Measurements from ENCODE around the gene ECE1.
"Not testable (repeated sequence)": the region's sequence is repeated elsewhere in the genome, so short reads cannot be mapped to it uniquely, and the experiment has no call there.

The ECE1 gene

GRCh38 chr1:21198929-21199328, 91.3 kb downstream of the ECE1 start:
- DNase-seq, result no peak
- CTCF ChIA-PET, result interaction anchor here (1.0 kb wide), 1 partner anchor 13 kb away, joined by 3 read pairs; no protein-coding TSS in a partner anchor
- no peak overlapping the region for H3K27ac ChIP-seq (ENCODE audit: insufficient read depth in 1 of 2, low read depth in 1 of 2, low read length in 2 of 2, poor library complexity in 1 of 2, severe bottlenecking in 2 of 2)
- peaks cover 0 to 3% (median 1%) of the 10 kb centered on the region in 4 experiments for H3K4me1 ChIP-seq (ENCODE audit: control extremely low read depth in 1 of 4, control insufficient read depth in 4 of 4, insufficient read depth in 4 of 4, low read length in 3 of 4)
- no peaks in the 10 kb centered on the region for H3K27me3 ChIP-seq (replicated peaks in 2 of 5; ENCODE audit: control insufficient read depth in 4 of 5, insufficient read depth in 5 of 5, low read length in 4 of 5)
- no peak overlapping the region for H3K4me3 ChIP-seq (ENCODE audit: control insufficient read depth in 1 of 7, extremely low read depth in 1 of 7, insufficient read depth in 4 of 7, low read depth in 2 of 7, low read length in 6 of 7)
- WGBS (ENCODE audit: insufficient coverage), result 92% methylated on average over 4 of the region's 4 CpGs
- no peaks in the 10 kb centered on the region for H3K36me3 ChIP-seq (ENCODE audit: control insufficient read depth in 4 of 4, insufficient read depth in 4 of 4, low read length in 3 of 4)
- POLR2A ChIA-PET, result no interaction called here
- peaks cover 0 to 2% (median 0%) of the 10 kb centered on the region in 5 experiments for H3K9me3 ChIP-seq (ENCODE audit: control extremely low read depth in 1 of 5, control insufficient read depth in 4 of 5, insufficient read depth in 2 of 5, low read depth in 1 of 5, low read length in 4 of 5)

GRCh38 chr1:21192871-21193270, 97.4 kb downstream of the ECE1 start:
- Histone ChIP-seq H3K27ac (ENCODE audit: insufficient read depth in 1 of 2, low read depth in 1 of 2, low read length in 2 of 2, poor library complexity in 1 of 2, severe bottlenecking in 2 of 2) (no peak overlapping the region), H3K27me3 (replicated peaks in 2 of 5; ENCODE audit: control insufficient read depth in 4 of 5, insufficient read depth in 5 of 5, low read length in 4 of 5) (no peaks in the 10 kb centered on the region), H3K36me3 (ENCODE audit: control insufficient read depth in 4 of 4, insufficient read depth in 4 of 4, low read length in 3 of 4) (no peaks in the 10 kb centered on the region), H3K4me3 (ENCODE audit: control insufficient read depth in 1 of 7, extremely low read depth in 1 of 7, insufficient read depth in 4 of 7, low read depth in 2 of 7, low read length in 6 of 7) (no peak overlapping the region), H3K4me1 (ENCODE audit: control extremely low read depth in 1 of 4, control insufficient read depth in 4 of 4, insufficient read depth in 4 of 4, low read length in 3 of 4) (peaks cover 0 to 3% (median 1%) of the 10 kb centered on the region in 4 experiments), H3K9me3 (ENCODE audit: control extremely low read depth in 1 of 5, control insufficient read depth in 4 of 5, insufficient read depth in 2 of 5, low read depth in 1 of 5, low read length in 4 of 5) (no peaks in the 10 kb centered on the region)
- ChIA-PET CTCF (interaction anchor here (0.8 to 5.4 kb wide), 2 partner anchors 211 to 261 kb away, joined by 3 to 97 read pairs; no protein-coding TSS in a partner anchor), POLR2A (interaction anchor here (0.5 to 0.7 kb wide), 2 partner anchors 74 to 1546 kb away, joined by 3 read pairs; no protein-coding TSS in a partner anchor)
- no peak for DNase-seq
- WGBS (ENCODE audit: insufficient coverage), result 100% methylated on average over 4 of the region's 4 CpGs

GRCh38 chr1:21192284-21192683, 98.0 kb downstream of the ECE1 start:
- Histone ChIP-seq H3K36me3 (ENCODE audit: control insufficient read depth in 4 of 4, insufficient read depth in 4 of 4, low read length in 3 of 4) (no peaks in the 10 kb centered on the region), H3K4me1 (ENCODE audit: control extremely low read depth in 1 of 4, control insufficient read depth in 4 of 4, insufficient read depth in 4 of 4, low read length in 3 of 4) (peaks cover 0 to 3% (median 1%) of the 10 kb centered on the region in 4 experiments), H3K27me3 (replicated peaks in 2 of 5; ENCODE audit: control insufficient read depth in 4 of 5, insufficient read depth in 5 of 5, low read length in 4 of 5) (no peaks in the 10 kb centered on the region), H3K4me3 (ENCODE audit: control insufficient read depth in 1 of 7, extremely low read depth in 1 of 7, insufficient read depth in 4 of 7, low read depth in 2 of 7, low read length in 6 of 7) (no peak overlapping the region), H3K27ac (ENCODE audit: insufficient read depth in 1 of 2, low read depth in 1 of 2, low read length in 2 of 2, poor library complexity in 1 of 2, severe bottlenecking in 2 of 2) (no peak overlapping the region), H3K9me3 (ENCODE audit: control extremely low read depth in 1 of 5, control insufficient read depth in 4 of 5, insufficient read depth in 2 of 5, low read depth in 1 of 5, low read length in 4 of 5) (no peaks in the 10 kb centered on the region)
- no peak for DNase-seq
- WGBS (ENCODE audit: insufficient coverage), result 87% methylated on average over 4 of the region's 5 CpGs
- CTCF ChIA-PET, result interaction anchor here (0.8 to 5.4 kb wide), 2 partner anchors 210 to 260 kb away, joined by 3 to 97 read pairs; no protein-coding TSS in a partner anchor
- POLR2A ChIA-PET, result interaction anchor here (0.7 kb wide), 1 partner anchor 1545 kb away, joined by 3 read pairs; no protein-coding TSS in a partner anchor

GRCh38 chr1:21190771-21191170, 99.5 kb downstream of the ECE1 start:
- H3K27me3 ChIP-seq (replicated peaks in 2 of 5; ENCODE audit: control insufficient read depth in 4 of 5, insufficient read depth in 5 of 5, low read length in 4 of 5); H3K9me3 ChIP-seq (ENCODE audit: control extremely low read depth in 1 of 5, control insufficient read depth in 4 of 5, insufficient read depth in 2 of 5, low read depth in 1 of 5, low read length in 4 of 5); H3K36me3 ChIP-seq (ENCODE audit: control insufficient read depth in 4 of 4, insufficient read depth in 4 of 4, low read length in 3 of 4); POLR2A ChIA-PET; H3K4me1 ChIP-seq (ENCODE audit: control extremely low read depth in 1 of 4, control insufficient read depth in 4 of 4, insufficient read depth in 4 of 4, low read length in 3 of 4); DNase-seq; H3K4me3 ChIP-seq (ENCODE audit: control insufficient read depth in 1 of 7, extremely low read depth in 1 of 7, insufficient read depth in 4 of 7, low read depth in 2 of 7, low read length in 6 of 7); H3K27ac ChIP-seq (ENCODE audit: insufficient read depth in 1 of 2, low read depth in 1 of 2, low read length in 2 of 2, poor library complexity in 1 of 2, severe bottlenecking in 2 of 2): not testable (repeated sequence)
- CTCF ChIA-PET, result interaction anchor here (1.1 to 1.2 kb wide), 5 partner anchors 202 to 210 kb away, joined by 3 to 5 read pairs (median 3); no protein-coding TSS in a partner anchor
- no CpG with 5 or more reads among the region's 2 CpGs for WGBS (ENCODE audit: insufficient coverage)

- Histone ChIP-seq H3K4me1 (ENCODE audit: control extremely low read depth in 1 of 4, control insufficient read depth in 4 of 4, insufficient read depth in 4 of 4, low read length in 3 of 4) (peaks cover 0 to 2% (median under 1%) of the 10 kb centered on the region in 4 experiments), H3K9me3 (ENCODE audit: control extremely low read depth in 1 of 5, control insufficient read depth in 4 of 5, insufficient read depth in 2 of 5, low read depth in 1 of 5, low read length in 4 of 5) (no peaks in the 10 kb centered on the region), H3K36me3 (ENCODE audit: control insufficient read depth in 4 of 4, insufficient read depth in 4 of 4, low read length in 3 of 4) (no peaks in the 10 kb centered on the region), H3K27me3 (replicated peaks in 2 of 5; ENCODE audit: control insufficient read depth in 4 of 5, insufficient read depth in 5 of 5, low read length in 4 of 5) (no peaks in the 10 kb centered on the region), H3K4me3 (ENCODE audit: control insufficient read depth in 1 of 7, extremely low read depth in 1 of 7, insufficient read depth in 4 of 7, low read depth in 2 of 7, low read length in 6 of 7) (no peak overlapping the region), H3K27ac (ENCODE audit: insufficient read depth in 1 of 2, low read depth in 1 of 2, low read length in 2 of 2, poor library complexity in 1 of 2, severe bottlenecking in 2 of 2) (no peak overlapping the region)
- DNase-seq, result no peak
- POLR2A ChIA-PET, result no interaction called here
- WGBS (ENCODE audit: insufficient coverage), result 100% methylated on average over 1 of the region's 1 CpG
- CTCF ChIA-PET, result interaction anchor here (1.1 to 1.9 kb wide), 4 partner anchors 201 to 210 kb away, joined by 3 to 14 read pairs (median 4); no protein-coding TSS in a partner anchor
Measured at GRCh38 chr1:21189906-21190500, 100.3 kb downstream of the ECE1 start.

GRCh38 chr1:21189421-21189820, 100.8 kb downstream of the ECE1 start:
- H3K4me3 ChIP-seq (ENCODE audit: control insufficient read depth in 1 of 7, extremely low read depth in 1 of 7, insufficient read depth in 4 of 7, low read depth in 2 of 7, low read length in 6 of 7), result no peak overlapping the region
- no peaks in the 10 kb centered on the region for H3K27me3 ChIP-seq (replicated peaks in 2 of 5; ENCODE audit: control insufficient read depth in 4 of 5, insufficient read depth in 5 of 5, low read length in 4 of 5)
- peaks cover 4 to 5% (median 5%) of the 10 kb centered on the region in 4 experiments for H3K4me1 ChIP-seq (ENCODE audit: control extremely low read depth in 1 of 4, control insufficient read depth in 4 of 4, insufficient read depth in 4 of 4, low read length in 3 of 4)
- CTCF ChIA-PET, result interaction anchor here (0.8 to 1.9 kb wide), 3 partner anchors 17 to 208 kb away, joined by 3 to 14 read pairs (median 3); no protein-coding TSS in a partner anchor
- H3K36me3 ChIP-seq (ENCODE audit: control insufficient read depth in 4 of 4, insufficient read depth in 4 of 4, low read length in 3 of 4), result no peaks in the 10 kb centered on the region
- POLR2A ChIA-PET, result no interaction called here
- WGBS (ENCODE audit: insufficient coverage), result 100% methylated on average over 2 of the region's 3 CpGs
- H3K9me3 ChIP-seq (ENCODE audit: control extremely low read depth in 1 of 5, control insufficient read depth in 4 of 5, insufficient read depth in 2 of 5, low read depth in 1 of 5, low read length in 4 of 5), result no peaks in the 10 kb centered on the region
- no peak overlapping the region for H3K27ac ChIP-seq (ENCODE audit: insufficient read depth in 1 of 2, low read depth in 1 of 2, low read length in 2 of 2, poor library complexity in 1 of 2, severe bottlenecking in 2 of 2)
- no peak for DNase-seq

GRCh38 chr1:21188235-21188634, 102.0 kb downstream of the ECE1 start:
- ChIA-PET CTCF (interaction anchor here (0.7 to 1.9 kb wide), 3 partner anchors 16 to 207 kb away, joined by 3 to 14 read pairs (median 3); no protein-coding TSS in a partner anchor), POLR2A (no interaction called here)
- no peak for DNase-seq
- peaks cover 4 to 16% (median 14%) of the 10 kb centered on the region in 4 experiments for H3K4me1 ChIP-seq (ENCODE audit: control extremely low read depth in 1 of 4, control insufficient read depth in 4 of 4, insufficient read depth in 4 of 4, low read length in 3 of 4)
- WGBS (ENCODE audit: insufficient coverage), result 100% methylated on average over 3 of the region's 3 CpGs
- H3K27me3 ChIP-seq (replicated peaks in 2 of 5; ENCODE audit: control insufficient read depth in 4 of 5, insufficient read depth in 5 of 5, low read length in 4 of 5), result no peaks in the 10 kb centered on the region
- no peak overlapping the region for H3K4me3 ChIP-seq (ENCODE audit: control insufficient read depth in 1 of 7, extremely low read depth in 1 of 7, insufficient read depth in 4 of 7, low read depth in 2 of 7, low read length in 6 of 7)
- no peaks in the 10 kb centered on the region for H3K9me3 ChIP-seq (ENCODE audit: control extremely low read depth in 1 of 5, control insufficient read depth in 4 of 5, insufficient read depth in 2 of 5, low read depth in 1 of 5, low read length in 4 of 5)
- no peaks in the 10 kb centered on the region for H3K36me3 ChIP-seq (ENCODE audit: control insufficient read depth in 4 of 4, insufficient read depth in 4 of 4, low read length in 3 of 4)
- no peak overlapping the region for H3K27ac ChIP-seq (ENCODE audit: insufficient read depth in 1 of 2, low read depth in 1 of 2, low read length in 2 of 2, poor library complexity in 1 of 2, severe bottlenecking in 2 of 2)
